EH (cell line): ENCODE results near the gene PPP1CA.
A peak's percentile ranks its signal among the peaks of the same experiment; 100 is the strongest.
"Not testable (repeated sequence)": the region's sequence is repeated elsewhere in the genome, so short reads cannot be mapped to it uniquely, and the experiment has no call there.

Experiments
- DNase-seq: peaks from one replicate; pipeline ENCODE4 v3.0.0-alpha.2; 2015; ENCODE audit warnings: low read depth

The PPP1CA gene

GRCh38 chr11:67417425-67417824 lies 15.8 kb upstream of the PPP1CA start:
- DNase-seq = no peak

- peak; percentile 27 for DNase-seq
These were observed 15.0 kb upstream of the PPP1CA start for GRCh38 chr11:67416416-67417335.

- DNase-seq = no peak
These were observed 14.0 kb upstream of the PPP1CA start, which contains the start of gene CARNS1 for GRCh38 chr11:67415501-67416304. Gene CARNS1 (plus strand): TSS chr11:67415678. CDS start chr11:67416200, 522 bp downstream.

- DNase-seq = no peak
These were observed 11.7 kb upstream of the PPP1CA start for GRCh38 chr11:67413266-67413849.

- no peak for DNase-seq
These were observed 11.0 kb upstream of the PPP1CA start for GRCh38 chr11:67412495-67413179.

GRCh38 chr11:67411785-67412152 lies 10.1 kb upstream of the PPP1CA start:
- no peak for DNase-seq

- no peak for DNase-seq
These were observed 9.5 kb upstream of the PPP1CA start for GRCh38 chr11:67410984-67411784.

- DNase-seq = no peak
These were observed 8.7 kb upstream of the PPP1CA start for GRCh38 chr11:67410369-67410831.

GRCh38 chr11:67409781-67410368 lies 8.2 kb upstream of the PPP1CA start:
- no peak for DNase-seq

GRCh38 chr11:67409261-67409666 lies 7.6 kb upstream of the PPP1CA start:
- DNase-seq = no peak

GRCh38 chr11:67408437-67409200 lies 7.0 kb upstream of the PPP1CA start:
- no peak for DNase-seq

GRCh38 chr11:67407688-67408163 lies 6.1 kb upstream of the PPP1CA start:
- no peak for DNase-seq

- no peak for DNase-seq
These were observed 5.5 kb upstream of the PPP1CA start for GRCh38 chr11:67406969-67407687.

- no peak for DNase-seq
These were observed 4.8 kb upstream of the PPP1CA start for GRCh38 chr11:67406420-67406968.

GRCh38 chr11:67405688-67406339 lies 4.2 kb upstream of the PPP1CA start:
- no peak for DNase-seq

GRCh38 chr11:67405196-67405567 lies 3.5 kb upstream of the PPP1CA start:
- no peak for DNase-seq

GRCh38 chr11:67404515-67405195 lies 3.0 kb upstream of the PPP1CA start:
- no peak for DNase-seq

- DNase-seq = not testable (repeated sequence)
These were observed 1.4 kb upstream of the PPP1CA start for GRCh38 chr11:67403085-67403484.
